ENCODE results near the gene PM20D1.

DNA sequence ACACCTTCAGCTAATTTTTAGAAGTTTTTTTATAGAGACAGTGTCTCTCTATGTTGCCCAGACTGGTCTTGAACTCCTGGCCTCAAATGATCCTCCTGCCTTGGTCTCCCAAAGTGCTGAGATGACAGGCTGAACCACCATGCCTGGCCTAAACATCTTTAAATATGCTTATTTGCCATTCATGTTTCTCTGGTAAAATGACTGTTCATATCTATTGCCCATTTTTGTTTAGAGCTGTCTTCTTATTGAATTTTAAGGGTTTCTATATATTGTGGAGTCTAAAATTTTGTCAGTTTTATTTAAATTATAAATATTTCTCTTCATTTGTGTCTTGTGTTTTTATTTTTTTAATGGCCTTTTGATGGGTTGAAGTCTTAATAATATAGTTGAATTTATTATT, 3.0 kb upstream of the PM20D1 start:
- TF ChIP-seq POLR2AphosphoS5 (IDR thresholded peaks at IDR 0.05; ENCODE audit: low read depth, low read length) (no peak), POLR2A (IDR thresholded peaks at IDR 0.05; ENCODE audit: low read depth, low read length) (no peak), POU2F2 (IDR thresholded peaks at IDR 0.05; ENCODE audit: low read depth, low read length) (no peak), TAF1 (IDR thresholded peaks at IDR 0.05; ENCODE audit: low read depth, low read length) (no peak), PAX5 (IDR thresholded peaks at IDR 0.05; ENCODE audit: insufficient read depth, low read length, severe bottlenecking) (no peak), SPI1 (IDR thresholded peaks at IDR 0.05; ENCODE audit: low read depth, low read length) (no peak)
